Karpas-422 (cell line): ENCODE measurements around the gene RNGTT. TPM values are rescaled to one million over a fixed set of nuclear protein-coding genes. Genes with fewer than 3 reads are reported as not detected.
A peak's percentile ranks its signal among the peaks of the same experiment; 100 is the strongest.

Source experiments
- DNase-seq: peaks from one replicate; pipeline ENCODE4 v3.0.0-alpha.2; 2015
- H2AFZ ChIP-seq: fragments of 200-600 bp; sonication (generic); 2 replicates; pipeline ENCODE4 v1.6.1; 2014; ENCODE audit warnings: antibody characterized with exemption, low read length, mixed read lengths
- H3K27ac ChIP-seq: fragments of 200-600 bp; sonication (generic); 2 replicates; pipeline ENCODE4 v1.5.1; 2014; ENCODE audit warnings: mild to moderate bottlenecking, low read length, moderate library complexity
- H3K27me3 ChIP-seq: fragments of 200-600 bp; sonication (generic); 2 replicates; pipeline ENCODE4 v1.6.1; 2014; ENCODE audit warnings: low read length, mixed read lengths
- H3K36me3 ChIP-seq: fragments of 200-600 bp; sonication (generic); 2 replicates; pipeline ENCODE4 v1.6.1; 2014; ENCODE audit warnings: low read length, mixed read lengths; ENCODE audit not compliant: insufficient read depth
- H3K4me1 ChIP-seq: fragments of 200-600 bp; sonication (generic); 2 replicates; pipeline ENCODE4 v1.6.1; 2014; ENCODE audit warnings: mild to moderate bottlenecking, low read length, mixed read lengths
- H3K4me2 ChIP-seq: fragments of 200-600 bp; sonication (generic); 2 replicates; pipeline ENCODE4 v1.6.1; 2014; ENCODE audit warnings: low read length, low read depth, mild to moderate bottlenecking; ENCODE audit not compliant: poor library complexity, severe bottlenecking
- H3K4me3 ChIP-seq: fragments of 200-600 bp; sonication (generic); 2 replicates; pipeline ENCODE4 v1.5.1; 2014; ENCODE audit warnings: mild to moderate bottlenecking, antibody characterized with exemption, low read length, mixed read lengths
- H3K79me2 ChIP-seq: fragments of 200-600 bp; sonication (generic); 2 replicates; pipeline ENCODE4 v1.6.1; 2014; ENCODE audit warnings: mild to moderate bottlenecking, low read length, mixed read lengths
- H3K9ac ChIP-seq: fragments of 200-600 bp; sonication (generic); 2 replicates; pipeline ENCODE4 v1.6.0; 2014; ENCODE audit warnings: low read length
- H3K9me2 ChIP-seq: fragments of 200-600 bp; sonication (generic), shearing (Covaris generic); replicated peaks from 2 replicates; pipeline ENCODE4 v1.6.0; 2014; ENCODE audit warnings: mild to moderate bottlenecking, low read length, moderate library complexity; ENCODE audit not compliant: insufficient read depth
- H3K9me3 ChIP-seq: fragments of 300-700, 200-600 bp; sonication (generic); 2 replicates; pipeline ENCODE4 v1.6.1; 2014; ENCODE audit warnings: low read length, mixed read lengths
- H4K20me1 ChIP-seq: fragments of 200-600 bp; sonication (generic); 2 replicates; pipeline ENCODE4 v1.6.1; 2014; ENCODE audit warnings: mild to moderate bottlenecking, antibody characterized with exemption, low read length, low read depth; ENCODE audit not compliant: insufficient read depth
- total RNA-seq: library from RNA; depleted of rRNA; stranded (reverse); fragments of >200 nt; shearing (Covaris generic); gene quantifications from 2 replicates; pipeline ENCODE4 v1.2.3, GENCODE V29; 2014; ENCODE audit warnings: low replicate concordance

RNGTT gene
- total RNA-seq, 1 experiment from 2014 or later: 35.9 TPM

GRCh38 chr6:88871498-88871897 is 91.9 kb downstream of the RNGTT start:
- H2AFZ ChIP-seq: no peak overlapping the region
- H3K4me2 ChIP-seq: no peak overlapping the region
- no peaks in the 10 kb centered on the region for H3K9me2 ChIP-seq
- H4K20me1 ChIP-seq: no peaks in the 10 kb centered on the region
- H3K27me3 ChIP-seq: no peaks in the 10 kb centered on the region
- peaks cover 69% of the 10 kb centered on the region for H3K79me2 ChIP-seq
- DNase-seq: no peak
- no peak overlapping the region for H3K9ac ChIP-seq
- H3K27ac ChIP-seq: no peak overlapping the region
- H3K9me3 ChIP-seq: no peaks in the 10 kb centered on the region
- H3K4me1 ChIP-seq: peaks cover 40% of the 10 kb centered on the region
- H3K36me3 ChIP-seq: no peaks in the 10 kb centered on the region
- H3K4me3 ChIP-seq: no peak overlapping the region

GRCh38 chr6:88870717-88871330 is 92.6 kb downstream of the RNGTT start:
- no peak overlapping the region for H2AFZ ChIP-seq
- no peak overlapping the region for H3K9ac ChIP-seq
- H3K9me2 ChIP-seq: no peaks in the 10 kb centered on the region
- no peaks in the 10 kb centered on the region for H3K9me3 ChIP-seq
- H3K4me3 ChIP-seq: no peak overlapping the region
- H3K27me3 ChIP-seq: no peaks in the 10 kb centered on the region
- H3K27ac ChIP-seq: no peak overlapping the region
- H3K4me1 ChIP-seq: peaks cover 36% of the 10 kb centered on the region
- peaks cover 68% of the 10 kb centered on the region for H3K79me2 ChIP-seq
- H3K4me2 ChIP-seq: no peak overlapping the region
- no peaks in the 10 kb centered on the region for H4K20me1 ChIP-seq
- peak; percentile 88 for DNase-seq
- H3K36me3 ChIP-seq: no peaks in the 10 kb centered on the region

DNA sequence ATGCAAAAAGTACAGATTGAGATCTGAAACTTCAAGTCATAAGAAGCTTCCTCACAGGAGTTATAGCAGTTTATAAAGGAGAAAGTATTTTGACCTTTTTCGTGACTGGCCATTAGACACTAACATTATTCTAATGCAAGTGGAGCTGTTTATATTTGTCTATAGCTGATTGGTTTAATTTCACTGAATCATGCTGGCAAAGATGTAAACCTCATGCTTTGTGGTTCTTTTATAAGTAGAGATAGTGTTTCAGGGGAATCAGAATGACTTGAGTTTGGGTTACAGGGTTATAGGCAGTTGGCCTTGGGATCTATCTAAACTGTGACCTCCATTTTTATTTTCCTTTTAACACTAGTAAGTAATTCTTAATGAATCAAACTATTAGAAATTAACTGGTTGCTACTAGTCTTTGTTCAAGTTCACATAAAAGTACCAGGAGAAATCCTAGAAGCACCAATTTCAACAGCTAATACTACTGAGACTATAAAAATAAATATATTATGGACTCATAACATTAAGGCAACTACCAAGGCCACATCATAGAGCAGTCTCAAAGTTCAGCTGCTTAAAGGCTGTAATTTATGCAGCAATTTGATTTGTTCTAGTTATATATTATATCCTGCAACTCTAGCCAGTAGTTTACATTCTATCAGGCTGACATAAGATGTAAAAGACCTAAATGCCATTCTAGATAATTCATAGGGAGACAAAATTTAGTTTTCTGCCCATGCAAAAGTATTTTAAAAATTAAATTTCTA is 94.0 kb downstream of the RNGTT start:
- H3K9ac ChIP-seq: no peak overlapping the region
- no peaks in the 10 kb centered on the region for H3K9me3 ChIP-seq
- no peak overlapping the region for H3K4me3 ChIP-seq
- no peak for DNase-seq
- peaks cover 70% of the 10 kb centered on the region for H3K79me2 ChIP-seq
- H3K4me1 ChIP-seq: peaks cover 29% of the 10 kb centered on the region
- peak overlapping the region; percentile 1 for H3K4me2 ChIP-seq
- no peaks in the 10 kb centered on the region for H3K27me3 ChIP-seq
- H2AFZ ChIP-seq: no peak overlapping the region
- H4K20me1 ChIP-seq: no peaks in the 10 kb centered on the region
- H3K27ac ChIP-seq: no peak overlapping the region
- H3K9me2 ChIP-seq: no peaks in the 10 kb centered on the region
- no peaks in the 10 kb centered on the region for H3K36me3 ChIP-seq

GRCh38 chr6:88867841-88868731 is 95.3 kb downstream of the RNGTT start:
- Histone ChIP-seq H3K4me3 (no peak overlapping the region), H3K4me2 (no peak overlapping the region), H3K27me3 (no peaks in the 10 kb centered on the region), H3K27ac (0 out of 2 replicates have a peak overlapping the region, but pooled peaks have one; percentile 10), H3K79me2 (peaks cover 71% of the 10 kb centered on the region), H4K20me1 (no peaks in the 10 kb centered on the region), H3K9ac (no peak overlapping the region), H3K9me3 (no peaks in the 10 kb centered on the region), H3K36me3 (no peaks in the 10 kb centered on the region), H2AFZ (no peak overlapping the region), H3K4me1 (peaks cover 23% of the 10 kb centered on the region), H3K9me2 (no peaks in the 10 kb centered on the region)
- DNase-seq: no peak

DNA sequence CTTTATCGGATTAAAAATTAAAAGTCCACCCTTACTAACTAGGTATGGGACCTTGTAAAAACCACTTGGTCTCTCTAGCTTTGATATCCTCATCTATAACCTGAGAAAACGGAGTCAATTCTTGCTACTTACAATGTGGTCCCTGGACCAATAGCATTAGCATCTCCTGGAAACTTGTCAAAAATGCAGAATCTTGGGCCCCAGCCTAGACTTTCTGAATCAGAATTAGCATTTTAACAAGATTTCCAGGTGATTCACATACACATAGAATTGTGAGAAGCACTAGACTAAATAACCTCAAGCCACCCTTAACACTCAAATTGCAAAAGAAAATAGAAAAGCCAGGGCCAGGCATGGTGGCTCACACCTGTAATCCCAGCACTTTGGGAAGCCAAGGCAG is 96.6 kb downstream of the RNGTT start:
- H3K4me2 ChIP-seq: no peak overlapping the region
- H3K27ac ChIP-seq: no peak overlapping the region
- no peaks in the 10 kb centered on the region for H3K9me3 ChIP-seq
- DNase-seq: no peak
- no peak overlapping the region for H2AFZ ChIP-seq
- no peaks in the 10 kb centered on the region for H4K20me1 ChIP-seq
- no peaks in the 10 kb centered on the region for H3K27me3 ChIP-seq
- peaks cover 76% of the 10 kb centered on the region for H3K79me2 ChIP-seq
- H3K36me3 ChIP-seq: no peaks in the 10 kb centered on the region
- no peaks in the 10 kb centered on the region for H3K9me2 ChIP-seq
- H3K4me3 ChIP-seq: no peak overlapping the region
- H3K4me1 ChIP-seq: peaks cover 23% of the 10 kb centered on the region
- no peak overlapping the region for H3K9ac ChIP-seq

DNA sequence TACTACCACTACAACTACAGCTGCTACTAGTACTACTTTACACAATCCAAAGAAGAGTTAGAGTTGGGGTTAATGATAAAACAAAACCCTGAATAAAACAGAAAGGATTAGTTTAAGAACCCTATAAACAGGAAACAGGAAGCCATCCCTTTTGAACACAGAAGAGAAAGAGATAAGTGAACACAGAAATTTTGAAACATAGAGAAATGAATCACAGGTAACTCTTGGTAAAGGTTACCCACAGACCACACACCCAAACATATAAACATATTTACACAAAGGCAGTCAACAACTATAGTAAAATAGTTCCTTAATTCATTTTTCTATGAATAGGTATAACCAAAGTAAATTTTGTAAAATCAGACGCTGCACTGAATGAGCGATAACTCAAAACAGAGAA is 98.1 kb downstream of the RNGTT start:
- Histone ChIP-seq H3K4me1 (peaks cover 19% of the 10 kb centered on the region), H4K20me1 (no peaks in the 10 kb centered on the region), H2AFZ (no peak overlapping the region), H3K9ac (no peak overlapping the region), H3K9me2 (no peaks in the 10 kb centered on the region), H3K9me3 (no peaks in the 10 kb centered on the region), H3K27me3 (no peaks in the 10 kb centered on the region), H3K79me2 (peaks cover 76% of the 10 kb centered on the region), H3K36me3 (no peaks in the 10 kb centered on the region), H3K27ac (no peak overlapping the region), H3K4me3 (no peak overlapping the region), H3K4me2 (no peak overlapping the region)
- no peak for DNase-seq

GRCh38 chr6:88864359-88865054 is 98.9 kb downstream of the RNGTT start:
- no peak overlapping the region for H3K9ac ChIP-seq
- no peaks in the 10 kb centered on the region for H3K36me3 ChIP-seq
- H3K4me3 ChIP-seq: no peak overlapping the region
- no peaks in the 10 kb centered on the region for H3K9me3 ChIP-seq
- no peak overlapping the region for H2AFZ ChIP-seq
- no peak for DNase-seq
- no peaks in the 10 kb centered on the region for H3K9me2 ChIP-seq
- no peaks in the 10 kb centered on the region for H4K20me1 ChIP-seq
- H3K4me1 ChIP-seq: peaks cover 11% of the 10 kb centered on the region
- H3K4me2 ChIP-seq: no peak overlapping the region
- H3K79me2 ChIP-seq: peaks cover 74% of the 10 kb centered on the region
- H3K27me3 ChIP-seq: no peaks in the 10 kb centered on the region
- H3K27ac ChIP-seq: no peak overlapping the region
